Sciatic nerve (tissue), 2 donors: ENCODE measurements around the gene MACROH2A1. TPM values are rescaled to one million over a fixed set of nuclear protein-coding genes. Genes with fewer than 3 reads are reported as not detected.

Source experiments
- ATAC-seq: fragments of 200-7000 bp; cut with Tn5 transposase; one replicate; pipeline ENCODE4 v1.9.1; 2020; ENCODE audit warnings: mild to moderate bottlenecking, moderate library complexity
- DNase-seq: peaks from one replicate; pipeline ENCODE4 v3.0.0-alpha.2; 2020; ENCODE audit warnings: low spot score
- intact Hi-C: fragments of 100-400 bp; cut with DNase I; formaldehyde crosslinking; loops from one replicate; pipeline ENCODE4 v1.14.2; 2022
- total RNA-seq: library from RNA; stranded (reverse); fragmentation: NEBNext Ultra II Directional; extraction: Animal tissue kit (Norgen Biotek cat#: 25700); gene quantifications from one replicate; pipeline ENCODE4 v1.2.1, GENCODE V29; 2021
- donor health status: DM: no; HTN: no; CAD: no.
- donor health status: DM: no; HTN: no; CAD: no.

The MACROH2A1 gene
- 129 TPM for total RNA-seq

DNA sequence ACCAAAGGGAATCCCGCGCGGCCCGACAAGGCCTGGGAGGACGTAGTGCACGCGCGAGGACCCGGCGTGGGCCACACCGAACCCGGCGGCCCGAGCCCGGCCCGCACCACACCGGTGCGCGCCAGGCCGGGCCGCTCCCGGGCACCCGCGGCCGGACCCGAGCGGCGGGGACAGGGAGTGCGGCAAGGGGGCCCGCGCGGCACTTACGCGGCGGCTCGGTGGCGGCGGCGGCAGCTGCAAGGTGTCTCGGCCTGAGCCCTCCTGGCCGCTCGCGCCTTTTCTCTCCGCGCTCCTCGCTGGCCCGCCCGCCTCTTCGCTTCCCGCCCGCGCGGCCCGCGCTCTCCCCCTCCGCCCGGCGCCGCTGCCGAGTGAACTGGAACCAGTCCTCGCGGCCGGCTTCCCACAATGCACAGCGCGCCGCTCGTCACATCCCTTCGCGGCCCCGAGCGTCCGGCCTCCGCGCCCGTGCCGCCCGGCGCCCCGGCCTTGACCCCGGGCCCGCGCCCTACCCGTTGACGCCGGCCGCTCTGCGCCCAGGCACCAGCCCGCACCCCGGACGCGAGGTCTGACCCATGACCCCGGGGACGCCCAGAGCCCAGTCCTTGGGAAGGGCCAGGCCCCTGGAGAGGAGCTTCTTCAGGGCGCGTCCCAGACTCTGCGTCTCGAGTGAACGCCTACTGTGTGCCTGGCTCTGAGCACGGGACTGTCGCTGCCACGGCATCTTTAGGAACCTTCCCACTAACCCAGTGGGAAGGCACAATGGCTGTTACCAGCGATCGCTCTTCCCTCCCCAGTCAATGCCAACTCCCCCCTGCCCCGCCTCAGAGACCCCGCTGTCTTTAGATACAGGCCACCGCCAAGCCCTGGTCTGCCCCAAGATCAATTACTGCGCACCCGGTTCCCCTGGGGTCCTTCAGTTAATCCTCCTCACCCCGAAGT lies at the start of gene MACROH2A1:
TSS of gene MACROH2A1 (minus strand) at position 377 of the 939 bp plus-strand sequence. CDS start 10,138 bp downstream, outside the sequence.
- intact Hi-C loops: no loop called here
- peak; percentile 97 for ATAC-seq
- peak; percentile 94 for DNase-seq

DNA sequence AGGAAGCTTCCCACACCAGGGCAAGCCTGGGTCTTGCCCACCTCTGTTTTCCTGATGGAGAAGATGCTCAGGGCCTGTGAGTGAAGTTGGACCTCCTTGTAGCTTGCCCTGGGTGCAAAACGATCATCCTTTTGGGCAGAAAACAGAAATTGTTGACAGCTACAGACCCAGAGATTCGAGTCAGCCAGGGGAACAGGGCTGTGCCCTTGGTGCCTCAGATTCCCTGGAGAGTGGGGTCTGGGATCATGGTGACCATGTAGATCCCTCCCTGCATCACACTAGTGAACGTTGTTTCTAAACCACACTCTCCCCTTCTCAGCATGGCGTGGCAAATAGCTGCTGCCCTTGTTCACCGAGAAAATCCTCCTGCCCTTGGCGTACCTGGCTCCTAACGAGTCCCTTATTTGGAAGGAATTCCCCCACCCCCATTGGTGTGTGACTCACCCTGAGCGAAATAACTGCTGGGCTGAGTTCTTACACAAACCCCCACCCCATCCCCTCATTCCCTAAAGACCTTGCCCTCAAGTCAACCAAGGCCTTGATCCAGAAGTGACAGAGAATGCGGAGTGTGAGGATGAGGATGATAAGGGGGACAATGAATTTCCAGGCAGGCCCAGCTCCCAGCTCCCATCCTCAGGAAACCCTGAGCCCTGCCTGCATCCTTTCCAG lies 49.2 kb upstream of the MACROH2A1 start:
- intact Hi-C loops: no loop called here
- ATAC-seq: no peak
- no peak for DNase-seq

DNA sequence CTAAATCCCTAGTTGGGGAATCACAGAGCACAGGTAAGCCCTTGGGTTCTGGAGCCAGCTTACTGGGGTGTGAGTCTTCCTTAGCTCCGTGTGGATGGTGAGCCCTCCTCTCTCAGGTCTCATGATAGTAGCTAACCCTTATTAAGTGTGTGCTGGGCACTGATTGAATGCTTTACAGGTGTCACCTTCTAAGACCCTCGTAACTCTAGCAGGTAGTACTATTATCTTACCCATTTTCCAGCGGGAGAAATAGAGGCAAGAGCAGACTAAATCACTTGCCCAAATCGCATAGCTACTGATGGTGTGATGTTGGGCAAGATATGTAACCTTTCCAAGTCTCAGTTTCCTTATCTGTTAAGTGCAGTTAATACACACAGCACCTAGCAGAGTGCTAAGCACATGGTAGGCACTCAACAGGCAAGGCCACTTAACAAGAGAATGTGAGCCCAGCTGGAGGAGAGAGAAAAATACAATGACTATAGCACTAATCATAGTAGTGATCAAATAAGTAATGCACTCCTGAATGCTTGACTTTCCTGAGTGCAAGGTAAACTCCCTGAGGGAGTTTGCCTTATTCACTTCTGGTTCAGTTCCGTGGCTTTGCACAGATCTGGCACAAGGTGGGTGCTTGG lies 48.4 kb upstream of the MACROH2A1 start, which contains the start of gene DCANP1:
TSS of gene DCANP1 (minus strand) at position 51 of the 632 bp plus-strand sequence. CDS start 240 bp downstream, outside the sequence.
- ATAC-seq (no peak), DNase-seq (no peak)
- intact Hi-C loops: no loop called here

DNA sequence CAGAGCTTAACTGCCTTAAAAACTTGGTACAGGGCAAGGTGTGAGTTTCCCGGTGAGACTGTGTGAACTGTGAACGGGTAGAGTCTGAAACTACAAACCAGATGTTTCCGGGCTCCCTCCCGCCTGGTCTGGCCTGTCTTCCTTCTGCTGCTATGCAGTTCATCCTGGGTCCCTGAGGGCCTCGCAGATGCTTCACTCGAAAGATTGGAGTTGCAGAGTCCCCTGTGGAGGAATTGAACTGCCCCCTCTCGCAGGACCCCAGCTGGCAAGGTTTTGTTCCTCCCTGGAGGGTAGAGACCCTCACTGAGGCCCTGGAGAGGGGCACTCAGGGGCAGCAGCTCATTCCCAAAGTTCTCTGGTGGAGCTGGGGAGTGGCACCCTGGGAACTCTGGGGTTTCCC lies 47.6 kb upstream of the MACROH2A1 start:
- no peak for DNase-seq
- intact Hi-C loops: no loop called here
- ATAC-seq: no peak

DNA sequence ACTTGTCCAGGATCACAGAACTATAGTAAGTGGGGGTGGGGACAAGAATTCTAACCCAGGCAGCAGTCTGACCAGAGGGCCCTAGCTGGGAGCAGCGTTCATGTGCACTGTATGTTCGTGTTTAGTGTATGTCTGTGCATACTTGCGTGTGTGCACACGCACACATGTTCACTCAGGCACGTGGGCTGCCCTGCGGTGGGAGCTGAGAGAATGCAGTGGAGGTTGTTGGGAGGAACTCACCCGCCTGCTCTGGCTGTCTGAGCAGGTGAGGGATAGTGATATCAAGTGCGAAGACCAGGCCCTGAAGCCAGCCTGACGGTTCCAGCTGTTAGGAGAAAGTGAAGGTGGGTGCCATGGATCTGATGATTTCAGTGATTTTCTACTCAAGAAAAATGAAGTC lies 47.2 kb upstream of the MACROH2A1 start:
- ATAC-seq: no peak
- DNase-seq: no peak
- intact Hi-C loops: no loop called here

DNA sequence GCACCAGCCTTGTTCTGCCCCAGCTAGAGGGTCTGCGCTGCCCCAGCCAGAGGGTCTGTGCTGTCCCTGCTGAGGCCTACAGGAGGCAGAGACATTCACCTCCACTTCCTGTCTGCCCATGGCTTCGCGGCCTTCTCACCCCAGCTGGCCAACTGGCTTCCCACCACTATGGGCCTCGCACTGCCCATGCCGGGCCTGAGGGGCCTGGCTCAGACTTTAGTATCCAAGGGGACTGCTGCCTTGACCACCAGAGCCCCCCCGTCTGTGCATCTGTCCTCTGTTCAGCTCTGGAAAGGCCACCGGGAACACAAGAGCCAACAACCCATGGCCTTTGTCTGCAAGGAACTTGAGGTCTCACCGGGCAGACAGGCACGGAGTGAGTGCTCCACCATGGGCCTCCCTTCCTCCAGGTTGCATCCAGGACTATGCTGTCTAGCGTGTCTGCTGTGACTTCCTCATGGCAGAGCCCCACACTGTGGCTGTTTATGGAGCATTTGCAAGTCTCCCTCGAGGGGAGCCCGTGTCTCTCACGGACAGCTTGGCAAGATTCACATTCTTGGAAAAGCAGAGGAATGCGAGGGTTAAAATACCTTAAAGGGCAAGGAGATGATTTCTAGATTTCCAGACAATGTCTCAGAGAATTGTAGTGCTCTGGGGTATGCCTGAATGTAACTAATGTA lies 46.4 kb upstream of the MACROH2A1 start:
- intact Hi-C loops: no loop called here
- DNase-seq: no peak
- no peak for ATAC-seq

- ATAC-seq (no peak), DNase-seq (no peak)
- intact Hi-C loops: no loop called here
Measured at GRCh38 chr5:135444881-135445280, 45.9 kb upstream of the MACROH2A1 start.

GRCh38 chr5:135444360-135444759 lies 45.3 kb upstream of the MACROH2A1 start:
- intact Hi-C loops: no loop called here
- DNase-seq: no peak
- ATAC-seq: no peak

DNA sequence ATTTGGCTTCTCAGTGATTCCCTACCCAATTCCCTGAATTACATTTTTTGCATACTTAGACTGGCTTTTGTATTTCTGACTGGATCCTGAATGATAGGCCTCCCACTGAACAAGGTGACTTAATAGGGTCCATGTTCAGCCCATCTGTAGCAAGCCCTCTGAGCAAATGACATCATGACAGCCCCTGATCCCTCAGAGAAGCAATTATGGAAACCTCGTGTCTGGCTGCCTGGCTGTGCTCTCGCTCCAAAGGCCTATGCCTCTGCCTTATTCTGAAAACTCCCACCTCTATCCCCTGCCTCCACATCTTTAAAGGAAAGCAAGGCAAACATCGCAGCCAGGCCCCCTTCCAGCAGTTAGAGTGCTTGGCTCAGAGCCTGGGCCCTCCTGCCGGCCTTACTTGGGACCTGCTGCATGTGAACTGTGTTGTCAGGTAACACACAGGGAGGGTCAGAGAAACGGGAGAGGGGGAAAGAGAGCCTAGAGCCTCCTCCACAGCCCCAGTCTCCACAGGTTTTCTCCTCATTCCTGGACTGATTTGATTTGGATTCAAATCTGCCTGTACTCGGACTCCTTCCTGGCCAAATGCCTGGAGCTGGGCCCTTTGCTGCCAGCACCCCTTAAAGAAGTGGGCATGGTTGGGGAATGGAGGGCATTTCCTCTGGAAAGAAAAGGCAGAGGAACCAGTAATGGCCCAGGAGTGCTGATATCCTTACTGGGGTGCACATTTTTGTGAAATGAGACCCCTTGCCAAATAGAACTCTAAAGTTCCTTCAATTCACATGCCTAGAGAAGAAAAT lies 44.3 kb upstream of the MACROH2A1 start:
- DNase-seq (no peak), ATAC-seq (no peak)
- intact Hi-C loops: no loop called here

DNA sequence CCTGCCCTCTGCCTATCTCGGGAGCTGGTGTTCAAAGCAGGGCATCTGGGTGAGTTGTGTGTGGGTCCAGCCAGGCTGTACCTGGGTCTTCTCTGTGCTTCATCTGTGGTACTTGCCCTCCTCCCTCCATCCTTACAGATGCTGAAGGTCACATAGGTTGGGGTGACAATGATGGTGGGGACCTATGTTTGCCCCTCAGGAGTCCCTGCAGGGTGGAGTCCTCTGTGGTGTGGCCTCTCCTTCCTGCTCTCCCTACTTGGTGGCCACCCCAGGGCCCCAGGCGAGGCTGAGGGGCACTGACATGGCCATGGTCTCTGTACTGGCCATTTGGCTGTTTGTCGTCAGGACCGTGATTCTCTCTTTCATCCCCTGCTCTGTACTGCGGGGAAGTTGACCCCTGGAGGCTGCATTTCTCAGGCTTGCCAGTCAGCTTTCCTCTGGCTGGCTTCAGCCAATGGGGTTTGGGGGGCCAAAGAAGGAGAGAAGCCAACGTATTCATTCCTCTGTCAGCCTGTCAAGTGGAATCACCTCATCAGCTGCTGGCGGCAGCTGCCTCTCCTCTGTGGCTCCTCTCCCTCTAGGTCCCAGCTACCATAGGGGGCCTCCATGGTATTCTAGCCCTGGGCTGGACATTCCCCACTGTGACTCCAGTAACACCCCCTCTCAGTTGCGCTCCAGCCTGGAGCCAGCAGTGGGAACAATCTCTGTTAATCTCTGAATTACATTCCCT lies 43.6 kb upstream of the MACROH2A1 start:
- ATAC-seq (no peak), DNase-seq (no peak)
- intact Hi-C loops: no loop called here

- no peak for DNase-seq
- ATAC-seq: no peak
- intact Hi-C loops: no loop called here
Measured at GRCh38 chr5:135441919-135442318, 42.9 kb upstream of the MACROH2A1 start.

GRCh38 chr5:135441350-135441831 lies 42.4 kb upstream of the MACROH2A1 start:
- intact Hi-C loops: no loop called here
- DNase-seq (no peak), ATAC-seq (no peak)

DNA sequence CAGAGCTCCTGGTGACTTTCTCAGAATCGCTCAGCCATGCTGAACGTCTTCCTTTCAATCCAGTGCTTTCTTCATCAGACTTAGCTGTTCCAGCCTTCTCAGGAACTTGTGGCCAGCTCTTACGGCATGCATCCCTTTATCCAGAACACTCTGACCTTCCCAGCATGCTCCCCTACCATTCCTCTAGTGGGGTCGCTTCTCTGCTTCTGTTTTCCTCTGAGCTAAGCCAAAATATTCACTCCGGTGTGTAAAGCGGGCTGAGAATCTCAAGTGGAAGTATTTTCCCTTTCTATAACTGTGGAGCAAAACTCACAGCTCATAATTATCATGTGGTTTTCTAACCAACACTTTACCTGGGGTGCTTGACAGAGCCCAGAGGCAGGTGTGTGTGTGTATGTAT lies 41.9 kb upstream of the MACROH2A1 start:
- ATAC-seq (peak; percentile 23), DNase-seq (no peak)
- intact Hi-C loops: no loop called here

GRCh38 chr5:135439231-135440205 lies 40.5 kb upstream of the MACROH2A1 start:
- intact Hi-C loops: no loop called here
- DNase-seq: no peak
- ATAC-seq: peak; percentile 48

DNA sequence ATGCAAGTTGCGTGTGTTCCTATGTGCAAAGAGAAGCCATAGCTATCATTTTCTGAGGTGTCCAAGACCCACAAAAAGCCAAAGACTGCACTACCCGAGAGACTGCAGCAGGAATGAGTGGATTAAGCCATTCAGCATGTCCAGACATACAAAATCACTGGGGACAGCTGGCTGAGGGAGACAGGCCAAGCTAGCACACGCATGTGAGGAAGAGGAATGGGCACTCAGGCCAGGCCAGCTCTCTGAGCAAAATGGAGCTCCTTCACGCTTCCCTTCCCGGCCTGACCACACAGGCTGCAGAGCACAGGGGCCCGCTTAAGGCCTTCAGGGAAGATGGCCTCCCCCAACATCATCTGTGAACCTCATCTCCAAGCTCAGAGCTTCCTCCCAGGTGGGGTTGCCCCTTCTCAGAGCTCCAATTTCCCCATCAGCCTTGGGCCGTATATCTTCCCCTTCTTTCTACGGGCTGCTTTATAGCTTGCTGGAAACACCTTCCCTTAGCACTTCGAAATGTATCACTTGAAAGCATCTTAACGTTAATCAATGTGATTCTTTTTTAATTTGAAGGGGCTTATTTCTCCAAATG lies 39.7 kb upstream of the MACROH2A1 start:
- ATAC-seq (no peak), DNase-seq (no peak)
- intact Hi-C loops: no loop called here
